Measurements from ENCODE around the gene RPS6KA5. TPM values are rescaled to one million over a fixed set of nuclear protein-coding genes. Genes with fewer than 3 reads are reported as not detected.
A peak's percentile ranks its signal among the peaks of the same experiment; 100 is the strongest.

The RPS6KA5 gene
- total RNA-seq, 1 experiment from 2014 or later, result 2.6 TPM

- Histone ChIP-seq H3K27me3 (ENCODE audit: control insufficient read depth, insufficient read depth, low read length) (no peaks in the 10 kb centered on the region), H3K9me3 (ENCODE audit: control insufficient read depth, insufficient read depth, low read depth, low read length) (no peaks in the 10 kb centered on the region), H3K27ac (ENCODE audit: low read length) (peak overlapping the region; percentile 39; the same call in 1 of the 2 replicates), H3K4me1 (ENCODE audit: control insufficient read depth, insufficient read depth, low read length) (no peaks in the 10 kb centered on the region), H3K36me3 (ENCODE audit: control insufficient read depth, insufficient read depth, low read length) (no peaks in the 10 kb centered on the region), H3K4me3 (ENCODE audit: low read depth in 2 of 2, low read length in 2 of 2) (no peak overlapping the region)
- no peak for TF ChIP-seq TCF7L2 (IDR thresholded peaks at IDR 0.05; ENCODE audit: low read depth, low read length)
- no peak for TF ChIP-seq POLR2AphosphoS5 (IDR thresholded peaks at IDR 0.05; ENCODE audit: low read depth, low read length)
- TF ChIP-seq REST (IDR thresholded peaks at IDR 0.05; ENCODE audit: insufficient read depth in 1 of 2, low read depth in 2 of 2, low read length in 1 of 2), result no peak
- no peak for TF ChIP-seq SIN3A (IDR thresholded peaks at IDR 0.05; ENCODE audit: borderline replicate concordance, insufficient read depth, low read depth, low read length)
- TF ChIP-seq CTCF (IDR thresholded peaks at IDR 0.05), result no peak
- in situ Hi-C loops (cut with HindIII; ENCODE audit: low pct_unique_long_range_greater_than_20kb, low sequenced_read_pairs), result no loop called here
- DNase-seq (ENCODE audit: low read depth, low spot score) (peak; percentile 43), ATAC-seq (peak; percentile 69; the same call in 1 of the 2 replicates)
- BruUV-seq (replicated peaks), result no TSS peak
- ChIA-PET CTCF (no interaction called here), POLR2A (interaction anchor here (0.7 kb wide), 1 partner anchor 8 kb away, joined by 14 read pairs; no protein-coding TSS in a partner anchor)
- intact Hi-C loops (cut with micrococcal nuclease; ENCODE audit: unreplicated experiment), result no loop called here
Observed at GRCh38 chr14:90850487-90850886, 210.0 kb downstream of the RPS6KA5 start.

GRCh38 chr14:90849787-90850444 lies 210.5 kb downstream of the RPS6KA5 start:
- in situ Hi-C loops (cut with HindIII; ENCODE audit: low pct_unique_long_range_greater_than_20kb, low sequenced_read_pairs), result no loop called here
- no peak for ATAC-seq
- Histone ChIP-seq H3K9me3 (ENCODE audit: control insufficient read depth, insufficient read depth, low read depth, low read length) (no peaks in the 10 kb centered on the region), H3K27ac (ENCODE audit: low read length) (no peak overlapping the region), H3K4me1 (ENCODE audit: control insufficient read depth, insufficient read depth, low read length) (no peaks in the 10 kb centered on the region), H3K27me3 (ENCODE audit: control insufficient read depth, insufficient read depth, low read length) (no peaks in the 10 kb centered on the region), H3K36me3 (ENCODE audit: control insufficient read depth, insufficient read depth, low read length) (no peaks in the 10 kb centered on the region), H3K4me3 (ENCODE audit: low read depth in 2 of 2, low read length in 2 of 2) (no peak overlapping the region)
- BruUV-seq (replicated peaks), result no TSS peak
- no peak for DNase-seq (ENCODE audit: low read depth, low spot score)
- POLR2A ChIA-PET, result interaction anchor here (0.7 kb wide), 1 partner anchor 9 kb away, joined by 14 read pairs; no protein-coding TSS in a partner anchor
- no peak for TF ChIP-seq REST (IDR thresholded peaks at IDR 0.05; ENCODE audit: insufficient read depth in 1 of 2, low read depth in 2 of 2, low read length in 1 of 2)
- CTCF ChIA-PET, result no interaction called here
- intact Hi-C loops (cut with micrococcal nuclease; ENCODE audit: unreplicated experiment), result no loop called here
